H9 (cell line): ENCODE measurements around the gene LRRFIP1. TPM values are rescaled to one million over a fixed set of nuclear protein-coding genes. Genes with fewer than 3 reads are reported as not detected.

ENCODE experiments used
- DNase-seq: peaks from one replicate; pipeline ENCODE4 v3.0.0-alpha.2; 2017
- H2AFZ ChIP-seq: one replicate; pipeline ENCODE4 v1.6.1; 2013; ENCODE audit warnings: mild to moderate bottlenecking, low read length, control low read depth, moderate library complexity
- H2AK5ac ChIP-seq: 2 replicates; pipeline ENCODE4 v1.6.1; 2013; ENCODE audit warnings: low read length, control low read depth, mixed read lengths; ENCODE audit not compliant: insufficient read length
- H2BK120ac ChIP-seq: one replicate; pipeline ENCODE4 v1.6.1; 2013; ENCODE audit warnings: low read depth, mild to moderate bottlenecking, low read length, control low read depth, inconsistent platforms; ENCODE audit not compliant: poor library complexity, severe bottlenecking
- H2BK12ac ChIP-seq: 2 replicates; pipeline ENCODE4 v1.6.1; 2013; ENCODE audit warnings: low read length, control low read depth, mixed read lengths, low read depth; ENCODE audit not compliant: insufficient read length
- H2BK15ac ChIP-seq: 2 replicates; pipeline ENCODE4 v1.6.1; 2013; ENCODE audit warnings: low read depth, low read length, control low read depth
- H2BK20ac ChIP-seq: one replicate; pipeline ENCODE4 v1.6.1; 2013; ENCODE audit warnings: low read depth, mild to moderate bottlenecking, low read length, control low read depth, inconsistent platforms; ENCODE audit not compliant: poor library complexity, severe bottlenecking
- H2BK5ac ChIP-seq: 2 replicates; pipeline ENCODE4 v1.6.1; 2013; ENCODE audit warnings: low read length, control low read depth, mixed read lengths; ENCODE audit not compliant: insufficient read length
- H3K14ac ChIP-seq: 2 replicates; pipeline ENCODE4 v1.6.1; 2013; ENCODE audit warnings: low read length, control low read depth; ENCODE audit not compliant: insufficient read depth
- H3K18ac ChIP-seq: 2 replicates; pipeline ENCODE4 v1.6.1; 2013; ENCODE audit warnings: low read depth, mild to moderate bottlenecking, mixed read lengths, low read length, control low read depth; ENCODE audit not compliant: insufficient read length
- H3K23ac ChIP-seq: 2 replicates; pipeline ENCODE4 v1.6.1; 2013; ENCODE audit warnings: low read length, control low read depth, mixed read lengths, low read depth; ENCODE audit not compliant: insufficient read length
- H3K23me2 ChIP-seq: 2 replicates; pipeline ENCODE4 v1.6.1; 2013; ENCODE audit warnings: low read depth, mild to moderate bottlenecking, mixed read lengths, low read length, control low read depth; ENCODE audit not compliant: insufficient read length, poor library complexity, severe bottlenecking
- H3K27ac ChIP-seq: 2 replicates; pipeline ENCODE4 v1.5.1; 2013; ENCODE audit warnings: low read length, control low read depth, mixed read lengths, low read depth; ENCODE audit not compliant: insufficient read length
- H3K27me3 ChIP-seq: 2 replicates; pipeline ENCODE4 v1.6.1; 2013; ENCODE audit warnings: low read length, control low read depth, inconsistent platforms; ENCODE audit not compliant: insufficient read depth
- H3K4ac ChIP-seq: 2 replicates; pipeline ENCODE4 v1.6.1; 2013; ENCODE audit warnings: low read depth, mild to moderate bottlenecking, control low read depth, inconsistent platforms, low read length, moderate library complexity
- H3K4me1 ChIP-seq: 2 replicates; pipeline ENCODE4 v1.6.1; 2013; ENCODE audit warnings: low read length, control low read depth, inconsistent platforms; ENCODE audit not compliant: insufficient read depth
- H3K4me2 ChIP-seq: 2 replicates; pipeline ENCODE4 v1.6.1; 2013; ENCODE audit warnings: low read length, control low read depth, mixed read lengths; ENCODE audit not compliant: insufficient read length, insufficient read depth
- H3K56ac ChIP-seq: 2 replicates; pipeline ENCODE4 v1.6.1; 2013; ENCODE audit warnings: low read depth, mild to moderate bottlenecking, mixed read lengths, low read length, control low read depth; ENCODE audit not compliant: insufficient read length
- H3K79me1 ChIP-seq: 2 replicates; pipeline ENCODE4 v1.6.1; 2013; ENCODE audit warnings: low read depth, mild to moderate bottlenecking, moderate library complexity, low read length, control low read depth, inconsistent platforms; ENCODE audit not compliant: insufficient read depth, poor library complexity, severe bottlenecking
- H3K79me2 ChIP-seq: 2 replicates; pipeline ENCODE4 v1.6.1; 2013; ENCODE audit warnings: low read length, control low read depth, inconsistent platforms; ENCODE audit not compliant: insufficient read depth
- H3K9ac ChIP-seq: 2 replicates; pipeline ENCODE4 v1.6.1; 2013; ENCODE audit warnings: low read length, control low read depth, mixed read lengths; ENCODE audit not compliant: insufficient read length; ENCODE audit errors: extremely low read depth
- H3K9me3 ChIP-seq: one replicate; pipeline ENCODE4 v1.6.1; 2013; ENCODE audit warnings: low read depth, low read length, inconsistent platforms; ENCODE audit not compliant: control insufficient read depth
- H3T11ph ChIP-seq: one replicate; pipeline ENCODE4 v1.6.1; 2013; ENCODE audit warnings: mild to moderate bottlenecking, low read length, control low read depth, inconsistent platforms
- H4K20me1 ChIP-seq: one replicate; pipeline ENCODE4 v1.6.1; 2013; ENCODE audit not compliant: control insufficient read depth, insufficient read length, insufficient read depth
- H4K5ac ChIP-seq: 2 replicates; pipeline ENCODE4 v1.6.1; 2013; ENCODE audit warnings: low read depth, mild to moderate bottlenecking, mixed read lengths, low read length, control low read depth; ENCODE audit not compliant: insufficient read length
- H4K8ac ChIP-seq: replicated peaks from 2 replicates; pipeline ENCODE4 v1.6.1; 2013; ENCODE audit warnings: low read length, control low read depth, mixed read lengths, low read depth; ENCODE audit not compliant: insufficient read length
- H4K91ac ChIP-seq: 2 replicates; pipeline ENCODE4 v1.6.1; 2013; ENCODE audit warnings: low read depth, mild to moderate bottlenecking, moderate library complexity, mixed read lengths, low read length, control low read depth; ENCODE audit not compliant: insufficient read length
- H3K27ac Mint-ChIP-seq, 3 experiments: 2 replicates in 2 of 3; 3 replicates in 1 of 3; pipeline ENCODE4 v1.8.0; 2020 to 2021; ENCODE audit warnings: mixed read lengths in 3 of 3, mild to moderate bottlenecking in 1 of 3, moderate library complexity in 1 of 3
- H3K27me3 Mint-ChIP-seq: 2 replicates; pipeline ENCODE4 v1.8.0; 2021; ENCODE audit warnings: low read depth, mild to moderate bottlenecking, moderate library complexity, mixed read lengths
- H3K36me3 Mint-ChIP-seq, 3 experiments: 2 replicates in 2 of 3; 3 replicates in 1 of 3; pipeline ENCODE4 v1.8.0; 2020 to 2021; ENCODE audit warnings: low read depth in 3 of 3, mixed read lengths in 3 of 3; ENCODE audit not compliant: insufficient read depth in 1 of 3
- H3K4me1 Mint-ChIP-seq, 2 experiments: 2 replicates each; pipeline ENCODE4 v1.8.0; 2020; ENCODE audit warnings: mixed read lengths in 2 of 2
- H3K4me3 Mint-ChIP-seq, 2 experiments: 2 replicates in 1 of 2; 3 replicates in 1 of 2; pipeline ENCODE4 v1.8.0; 2020 to 2021; ENCODE audit warnings: mild to moderate bottlenecking in 2 of 2, mixed read lengths in 2 of 2, moderate library complexity in 1 of 2
- H3K9me3 Mint-ChIP-seq, 2 experiments: 2 replicates in 1 of 2; 3 replicates in 1 of 2; pipeline ENCODE4 v1.8.0; 2020; ENCODE audit warnings: mild to moderate bottlenecking in 2 of 2, mixed read lengths in 2 of 2, moderate library complexity in 1 of 2
- CTCF ChIP-seq: fragments of 200-600 bp; sonication (generic); conservative IDR thresholded peaks from 3 replicates; pipeline ENCODE4 v1.8.0; 2021; ENCODE audit warnings: antibody characterized with exemption, mild to moderate bottlenecking
- WGBS: extraction: QIAGEN DNeasy Blood & Tissue Kit; methylation state at CpG from one replicate; pipeline ENCODE4 v1.1.7; 2013; ENCODE audit warnings: missing lambda C conversion rate, low lambda C conversion rate, mixed read lengths; ENCODE audit not compliant: insufficient read length; ENCODE audit errors: extremely low coverage; 5-methylcytosine and 5-hydroxymethylcytosine counted together
- total RNA-seq: library from RNA; stranded (reverse); gene quantifications from 2 replicates; pipeline ENCODE4 v1.2.1, GENCODE V29; 2021

LRRFIP1 gene
- total RNA-seq, 1 experiment from 2014 or later: 38.5 TPM

- H3K9me3 Mint-ChIP-seq: peaks cover 8 to 9% of the 10 kb centered on the region in 2 experiments; a peak in 4 of 5 replicates
- Histone ChIP-seq H2BK5ac (no peak overlapping the region), H2BK20ac (no peak overlapping the region), H3K23me2 (no peaks in the 10 kb centered on the region), H3K27me3 (no peaks in the 10 kb centered on the region), H2BK12ac (no peak overlapping the region), H3K56ac (no peak overlapping the region), H3K27ac (no peak overlapping the region), H3K9ac (no peak overlapping the region), H3K23ac (no peak overlapping the region), H3K9me3 (no peaks in the 10 kb centered on the region), H3K79me2 (peaks cover 1% of the 10 kb centered on the region; the same call in 1 of the 2 replicates), H4K8ac (no peak overlapping the region), H3K4me1 (no peaks in the 10 kb centered on the region), H4K91ac (no peak overlapping the region), H2AFZ (no peak overlapping the region), H3K4ac (no peak overlapping the region), H3K14ac (no peak overlapping the region), H4K20me1 (no peaks in the 10 kb centered on the region), H2AK5ac (no peak overlapping the region), H3K18ac (no peak overlapping the region), H3T11ph (no peak overlapping the region), H2BK120ac (no peak overlapping the region), H4K5ac (no peak overlapping the region), H3K4me2 (no peak overlapping the region), H3K79me1 (peaks cover 2% of the 10 kb centered on the region), H2BK15ac (no peak overlapping the region)
- H3K36me3 Mint-ChIP-seq: peaks cover 19 to 22% (median 20%) of the 10 kb centered on the region in 3 experiments
- WGBS: no CpG with 5 or more reads among the region's 12 CpGs
- H3K27me3 Mint-ChIP-seq: no peaks in the 10 kb centered on the region; the same call in none of the 2 replicates
- TF ChIP-seq CTCF: no peak
- H3K4me3 Mint-ChIP-seq: no peak overlapping the region
- H3K27ac Mint-ChIP-seq: no peak overlapping the region
- DNase-seq: no peak
- H3K4me1 Mint-ChIP-seq: peaks cover 0 to 2% of the 10 kb centered on the region in 2 experiments; a peak in 1 of 4 replicates
These were observed 14.8 kb downstream of the LRRFIP1 start for GRCh38 chr2:237642038-237642734.
